K562 (cell line): Measurements from ENCODE around the gene DYNLL1. TPM values are rescaled to one million over a fixed set of nuclear protein-coding genes. Genes with fewer than 3 reads are reported as not detected.

Experiments used
- ARID1B ChIP-seq: fragments of 450-650 bp; IDR thresholded peaks from 2 replicates; pipeline ENCODE4 v1.6.1; 2016; ENCODE audit warnings: antibody characterized with exemption, mild to moderate bottlenecking, inconsistent platforms
- CHD1 ChIP-seq: fragments of 200-600 bp; sonication (generic); IDR thresholded peaks from one replicate; pipeline ENCODE4 v1.6.1; 2012; ENCODE audit warnings: mild to moderate bottlenecking, moderate library complexity, low read length, inconsistent platforms
- DIDO1 ChIP-seq: fragments of 450-650 bp; IDR thresholded peaks from 2 replicates; pipeline ENCODE4 v1.6.1; 2016; ENCODE audit warnings: low read depth, missing biosample characterization, missing genetic modification characterization
- HDAC2 ChIP-seq: fragments of 450-650 bp; IDR thresholded peaks from 2 replicates; pipeline ENCODE4 v1.6.1; 2016; ENCODE audit warnings: mild to moderate bottlenecking
- HIVEP1 ChIP-seq: fragments of 250-450 bp; sonication (Bioruptor Pico); IDR thresholded peaks from 2 replicates; pipeline ENCODE4 v1.4.0; 2020; ENCODE audit warnings: mild to moderate bottlenecking
- HNRNPH1 ChIP-seq: fragments of 200-400 bp; formaldehyde crosslinking; optimal IDR thresholded peaks from 2 replicates; pipeline ENCODE3; 2017; ENCODE audit warnings: low read depth, mild to moderate bottlenecking, low read length, moderate library complexity
- KLF16 ChIP-seq: IDR thresholded peaks from 2 replicates; pipeline ENCODE4 v1.6.1; 2016; ENCODE audit warnings: antibody characterized with exemption
- KLF6 ChIP-seq: fragments of 250-450 bp; sonication (Bioruptor Pico); IDR thresholded peaks from 2 replicates; pipeline ENCODE4 v1.4.0; 2020; ENCODE audit warnings: mild to moderate bottlenecking, moderate library complexity, borderline replicate concordance
- LCOR ChIP-seq: sonication (generic); formaldehyde crosslinking; IDR thresholded peaks from 2 replicates; pipeline ENCODE4 v1.8.0; 2022; ENCODE audit warnings: mild to moderate bottlenecking, missing genetic modification reagents
- NFE2L1 ChIP-seq: fragments of 450-650 bp; IDR thresholded peaks from 2 replicates; pipeline ENCODE4 v1.6.1; 2016; ENCODE audit warnings: missing genetic modification characterization, low read depth, mild to moderate bottlenecking, missing compliant biosample characterization, moderate library complexity, borderline replicate concordance
- U2AF2 ChIP-seq: fragments of 200-400 bp; formaldehyde crosslinking; optimal IDR thresholded peaks from 2 replicates; pipeline ENCODE3; 2017; ENCODE audit warnings: low read depth, mild to moderate bottlenecking, low read length
- polyA plus RNA-seq, 8 experiments: library from polyadenylated mRNA; depleted of rRNA in 4 of 8; stranded (reverse) in 5 of 8; unstranded in 3 of 8; fragments of >200 nt; fragmentation: Nextera tagmentation in 2 of 8; fragmentation: Illumina TruSeq in 1 of 8; extraction: Ambion mirVana in 2 of 8; extraction: Trizol in 1 of 8; gene quantifications; 2 replicates each; pipeline versions ENCODE4 v1.2.1 to v1.2.3, GENCODE V29; 2011 to 2014; ENCODE audit warnings: inconsistent platforms in 1 of 8, missing spikeins in 1 of 8
- total RNA-seq, 7 experiments: library from RNA; depleted of rRNA in 6 of 7; stranded (reverse); fragments of >200 nt in 6 of 7; fragmentation: Illumina TruSeq in 2 of 7; extraction: Trizol in 2 of 7; gene quantifications; 2 replicates each; pipeline versions ENCODE4 v1.2.1 to v1.2.3, GENCODE V29; 2011 to 2021; ENCODE audit warnings: low replicate concordance in 1 of 7
- TF ChIP-seq, protein P1 (sequence below): fragments of 200-800 bp; sonication (Bioruptor generic); IDR thresholded peaks from 2 replicates; pipeline ENCODE4 v1.6.1; 2017; ENCODE audit warnings: missing genetic modification characterization, missing compliant biosample characterization
- TF ChIP-seq, protein P2 (sequence below), 3 experiments: IDR thresholded peaks in 2 of 3; conservative IDR thresholded peaks in 1 of 3; 2 replicates each; pipeline ENCODE4 v1.5.1; 2011 to 2012; ENCODE audit warnings: low read length in 3 of 3, mild to moderate bottlenecking in 3 of 3, control low read depth in 2 of 3, improper control_type of control experiment in 1 of 3, inconsistent platforms in 1 of 3, low read depth in 1 of 3, mixed read lengths in 1 of 3, moderate library complexity in 1 of 3; ENCODE audit not compliant: insufficient read depth in 2 of 3
- TF ChIP-seq, protein P3 (sequence below): fragments of 150-350 bp; conservative IDR thresholded peaks from 2 replicates; pipeline ENCODE4 v1.6.1; 2014; ENCODE audit warnings: low read length
- TF ChIP-seq, protein P4 (sequence below): fragments of 450-650 bp; formaldehyde crosslinking; IDR thresholded peaks from 2 replicates; pipeline ENCODE4 v1.4.0; 2020; ENCODE audit warnings: mild to moderate bottlenecking
- TF ChIP-seq, protein P5 (sequence below): fragments of 250-450 bp; sonication (Bioruptor Pico); IDR thresholded peaks from 2 replicates; pipeline ENCODE4 v1.5.0; 2020; ENCODE audit warnings: mild to moderate bottlenecking

DYNLL1 gene
- total and polyA plus RNA-seq, 9 of the 15 experiments (the other 6 are each of a cell fraction or from before 2014, with no cell fraction given) = 303 to 1,112 (median 468) TPM

DNA sequence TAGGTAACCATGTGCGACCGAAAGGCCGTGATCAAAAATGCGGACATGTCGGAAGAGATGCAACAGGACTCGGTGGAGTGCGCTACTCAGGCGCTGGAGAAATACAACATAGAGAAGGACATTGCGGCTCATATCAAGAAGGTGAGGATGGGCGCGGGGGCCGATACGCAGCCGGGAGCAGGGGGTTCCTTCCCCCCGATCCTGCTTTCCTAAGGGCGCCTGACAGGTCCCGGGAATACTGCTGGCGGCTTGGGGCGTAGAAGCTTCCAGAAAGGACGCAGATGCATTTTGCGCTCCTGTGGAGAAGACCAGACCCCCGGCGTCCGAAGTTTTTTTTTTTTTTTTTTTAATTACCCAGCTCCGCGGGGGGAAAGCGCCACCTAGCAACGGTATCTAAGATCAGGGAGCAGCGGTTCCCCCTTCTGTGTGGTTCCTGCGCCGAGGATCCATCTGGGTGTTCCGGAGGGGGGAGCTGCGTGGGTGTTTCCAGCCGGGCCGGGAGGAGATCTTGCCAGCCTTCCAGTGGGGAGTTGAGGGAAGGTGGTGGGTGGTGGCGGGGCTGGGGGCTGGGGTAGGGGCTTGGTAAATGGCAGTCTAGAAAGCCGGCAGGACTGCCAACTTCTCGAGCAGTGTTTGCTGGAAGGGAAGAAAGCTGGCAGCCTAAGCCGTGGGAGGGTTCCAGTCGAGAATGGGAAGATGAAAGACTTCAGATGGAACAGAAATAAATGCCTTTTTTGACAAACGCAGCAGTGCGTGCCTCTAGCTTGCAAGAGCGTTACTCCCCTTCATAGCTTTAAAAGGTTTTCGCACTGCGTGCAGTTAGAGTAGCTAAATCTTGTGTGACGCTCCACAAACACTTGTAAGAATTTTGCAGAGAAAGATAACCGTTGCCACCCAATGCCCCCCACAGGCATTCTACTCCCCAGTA lies 764 bp downstream of the DYNLL1 start (continued):
- TF ChIP-seq, protein P1, sequence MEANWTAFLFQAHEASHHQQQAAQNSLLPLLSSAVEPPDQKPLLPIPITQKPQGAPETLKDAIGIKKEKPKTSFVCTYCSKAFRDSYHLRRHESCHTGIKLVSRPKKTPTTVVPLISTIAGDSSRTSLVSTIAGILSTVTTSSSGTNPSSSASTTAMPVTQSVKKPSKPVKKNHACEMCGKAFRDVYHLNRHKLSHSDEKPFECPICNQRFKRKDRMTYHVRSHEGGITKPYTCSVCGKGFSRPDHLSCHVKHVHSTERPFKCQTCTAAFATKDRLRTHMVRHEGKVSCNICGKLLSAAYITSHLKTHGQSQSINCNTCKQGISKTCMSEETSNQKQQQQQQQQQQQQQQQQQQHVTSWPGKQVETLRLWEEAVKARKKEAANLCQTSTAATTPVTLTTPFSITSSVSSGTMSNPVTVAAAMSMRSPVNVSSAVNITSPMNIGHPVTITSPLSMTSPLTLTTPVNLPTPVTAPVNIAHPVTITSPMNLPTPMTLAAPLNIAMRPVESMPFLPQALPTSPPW (CRISPR knock-in tag) = peak; percentile 90
- TF ChIP-seq DIDO1 (tag) (no peak), HIVEP1 (CRISPR knock-in tag) (no peak), HDAC2 (no peak), NFE2L1 (tag) (no peak), ARID1B (no peak), HNRNPH1 (no peak), KLF16 (peak; percentile 31; the same call in 1 of the 2 replicates), KLF6 (CRISPR knock-in tag) (no peak), LCOR (no peak), CHD1 (peak; percentile 71), U2AF2 (no peak)
- TF ChIP-seq, protein P2, sequence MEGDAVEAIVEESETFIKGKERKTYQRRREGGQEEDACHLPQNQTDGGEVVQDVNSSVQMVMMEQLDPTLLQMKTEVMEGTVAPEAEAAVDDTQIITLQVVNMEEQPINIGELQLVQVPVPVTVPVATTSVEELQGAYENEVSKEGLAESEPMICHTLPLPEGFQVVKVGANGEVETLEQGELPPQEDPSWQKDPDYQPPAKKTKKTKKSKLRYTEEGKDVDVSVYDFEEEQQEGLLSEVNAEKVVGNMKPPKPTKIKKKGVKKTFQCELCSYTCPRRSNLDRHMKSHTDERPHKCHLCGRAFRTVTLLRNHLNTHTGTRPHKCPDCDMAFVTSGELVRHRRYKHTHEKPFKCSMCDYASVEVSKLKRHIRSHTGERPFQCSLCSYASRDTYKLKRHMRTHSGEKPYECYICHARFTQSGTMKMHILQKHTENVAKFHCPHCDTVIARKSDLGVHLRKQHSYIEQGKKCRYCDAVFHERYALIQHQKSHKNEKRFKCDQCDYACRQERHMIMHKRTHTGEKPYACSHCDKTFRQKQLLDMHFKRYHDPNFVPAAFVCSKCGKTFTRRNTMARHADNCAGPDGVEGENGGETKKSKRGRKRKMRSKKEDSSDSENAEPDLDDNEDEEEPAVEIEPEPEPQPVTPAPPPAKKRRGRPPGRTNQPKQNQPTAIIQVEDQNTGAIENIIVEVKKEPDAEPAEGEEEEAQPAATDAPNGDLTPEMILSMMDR (IDR thresholded peaks at IDR 0.05 in 2 of 3, conservative IDR thresholded peaks at IDR 0.05 in 1 of 3; ENCODE audit: insufficient read depth in 2 of 3, low read depth in 1 of 3, low read length in 3 of 3) = peak in 1 of 3 experiments; percentile 48; a peak in 2 of 6 replicates
- TF ChIP-seq, protein P3, sequence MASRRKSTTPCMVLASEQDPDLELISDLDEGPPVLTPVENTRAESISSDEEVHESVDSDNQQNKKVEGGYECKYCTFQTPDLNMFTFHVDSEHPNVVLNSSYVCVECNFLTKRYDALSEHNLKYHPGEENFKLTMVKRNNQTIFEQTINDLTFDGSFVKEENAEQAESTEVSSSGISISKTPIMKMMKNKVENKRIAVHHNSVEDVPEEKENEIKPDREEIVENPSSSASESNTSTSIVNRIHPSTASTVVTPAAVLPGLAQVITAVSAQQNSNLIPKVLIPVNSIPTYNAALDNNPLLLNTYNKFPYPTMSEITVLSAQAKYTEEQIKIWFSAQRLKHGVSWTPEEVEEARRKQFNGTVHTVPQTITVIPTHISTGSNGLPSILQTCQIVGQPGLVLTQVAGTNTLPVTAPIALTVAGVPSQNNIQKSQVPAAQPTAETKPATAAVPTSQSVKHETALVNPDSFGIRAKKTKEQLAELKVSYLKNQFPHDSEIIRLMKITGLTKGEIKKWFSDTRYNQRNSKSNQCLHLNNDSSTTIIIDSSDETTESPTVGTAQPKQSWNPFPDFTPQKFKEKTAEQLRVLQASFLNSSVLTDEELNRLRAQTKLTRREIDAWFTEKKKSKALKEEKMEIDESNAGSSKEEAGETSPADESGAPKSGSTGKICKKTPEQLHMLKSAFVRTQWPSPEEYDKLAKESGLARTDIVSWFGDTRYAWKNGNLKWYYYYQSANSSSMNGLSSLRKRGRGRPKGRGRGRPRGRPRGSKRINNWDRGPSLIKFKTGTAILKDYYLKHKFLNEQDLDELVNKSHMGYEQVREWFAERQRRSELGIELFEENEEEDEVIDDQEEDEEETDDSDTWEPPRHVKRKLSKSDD = no peak
- TF ChIP-seq, protein P4, sequence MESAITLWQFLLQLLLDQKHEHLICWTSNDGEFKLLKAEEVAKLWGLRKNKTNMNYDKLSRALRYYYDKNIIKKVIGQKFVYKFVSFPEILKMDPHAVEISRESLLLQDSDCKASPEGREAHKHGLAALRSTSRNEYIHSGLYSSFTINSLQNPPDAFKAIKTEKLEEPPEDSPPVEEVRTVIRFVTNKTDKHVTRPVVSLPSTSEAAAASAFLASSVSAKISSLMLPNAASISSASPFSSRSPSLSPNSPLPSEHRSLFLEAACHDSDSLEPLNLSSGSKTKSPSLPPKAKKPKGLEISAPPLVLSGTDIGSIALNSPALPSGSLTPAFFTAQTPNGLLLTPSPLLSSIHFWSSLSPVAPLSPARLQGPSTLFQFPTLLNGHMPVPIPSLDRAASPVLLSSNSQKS (CRISPR knock-in tag) = no peak
- TF ChIP-seq, protein P5, sequence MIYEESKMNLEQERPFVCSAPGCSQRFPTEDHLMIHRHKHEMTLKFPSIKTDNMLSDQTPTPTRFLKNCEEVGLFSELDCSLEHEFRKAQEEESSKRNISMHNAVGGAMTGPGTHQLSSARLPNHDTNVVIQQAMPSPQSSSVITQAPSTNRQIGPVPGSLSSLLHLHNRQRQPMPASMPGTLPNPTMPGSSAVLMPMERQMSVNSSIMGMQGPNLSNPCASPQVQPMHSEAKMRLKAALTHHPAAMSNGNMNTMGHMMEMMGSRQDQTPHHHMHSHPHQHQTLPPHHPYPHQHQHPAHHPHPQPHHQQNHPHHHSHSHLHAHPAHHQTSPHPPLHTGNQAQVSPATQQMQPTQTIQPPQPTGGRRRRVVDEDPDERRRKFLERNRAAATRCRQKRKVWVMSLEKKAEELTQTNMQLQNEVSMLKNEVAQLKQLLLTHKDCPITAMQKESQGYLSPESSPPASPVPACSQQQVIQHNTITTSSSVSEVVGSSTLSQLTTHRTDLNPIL (CRISPR knock-in tag) = no peak
